SK-N-SH treated with all-trans-retinoic acid at 6 μM for 48 hours (cell line): ENCODE results near the gene TAOK1.

Source experiments
- SNAI2 ChIP-seq: fragments of 250-450 bp; sonication (Bioruptor Pico); IDR thresholded peaks from 2 replicates; pipeline ENCODE4 v1.5.0; 2020; ENCODE audit warnings: mild to moderate bottlenecking, moderate library complexity
- ZNF70 ChIP-seq: fragments of 450-650 bp; formaldehyde crosslinking; IDR thresholded peaks from 2 replicates; pipeline ENCODE4 v1.5.0; 2020; ENCODE audit warnings: mild to moderate bottlenecking, moderate library complexity
- TF ChIP-seq, protein P1 (sequence below): fragments of 250-450 bp; sonication (Bioruptor Pico); IDR thresholded peaks from 2 replicates; pipeline ENCODE4 v1.8.0; 2020; ENCODE audit warnings: mild to moderate bottlenecking, moderate library complexity, borderline replicate concordance

DNA sequence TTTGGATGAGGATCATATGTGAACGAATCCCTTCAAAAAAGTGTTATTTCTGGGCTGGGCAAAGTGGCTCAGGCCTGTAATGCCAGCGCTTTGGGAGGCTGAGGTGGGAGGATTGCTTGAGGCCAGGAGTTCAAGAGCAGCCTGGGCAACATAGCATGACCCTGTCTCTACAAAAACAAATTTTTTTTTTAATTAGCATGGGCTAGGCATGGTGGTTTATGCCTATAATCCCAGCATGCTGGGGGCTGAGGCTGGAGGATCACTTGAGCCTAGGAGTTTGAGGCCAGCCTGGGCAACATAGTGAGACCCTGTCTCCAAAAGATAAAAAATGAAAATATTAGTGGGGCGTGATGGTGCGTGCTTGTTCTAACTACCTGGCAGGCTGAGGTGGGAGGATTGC is 4.6 kb downstream of the TAOK1 start:
- TF ChIP-seq, protein P1, sequence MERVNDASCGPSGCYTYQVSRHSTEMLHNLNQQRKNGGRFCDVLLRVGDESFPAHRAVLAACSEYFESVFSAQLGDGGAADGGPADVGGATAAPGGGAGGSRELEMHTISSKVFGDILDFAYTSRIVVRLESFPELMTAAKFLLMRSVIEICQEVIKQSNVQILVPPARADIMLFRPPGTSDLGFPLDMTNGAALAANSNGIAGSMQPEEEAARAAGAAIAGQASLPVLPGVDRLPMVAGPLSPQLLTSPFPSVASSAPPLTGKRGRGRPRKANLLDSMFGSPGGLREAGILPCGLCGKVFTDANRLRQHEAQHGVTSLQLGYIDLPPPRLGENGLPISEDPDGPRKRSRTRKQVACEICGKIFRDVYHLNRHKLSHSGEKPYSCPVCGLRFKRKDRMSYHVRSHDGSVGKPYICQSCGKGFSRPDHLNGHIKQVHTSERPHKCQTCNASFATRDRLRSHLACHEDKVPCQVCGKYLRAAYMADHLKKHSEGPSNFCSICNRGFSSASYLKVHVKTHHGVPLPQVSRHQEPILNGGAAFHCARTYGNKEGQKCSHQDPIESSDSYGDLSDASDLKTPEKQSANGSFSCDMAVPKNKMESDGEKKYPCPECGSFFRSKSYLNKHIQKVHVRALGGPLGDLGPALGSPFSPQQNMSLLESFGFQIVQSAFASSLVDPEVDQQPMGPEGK = no peak
- TF ChIP-seq ZNF70 (CRISPR knock-in tag) (no peak), SNAI2 (CRISPR knock-in tag) (no peak)
